KOPT-K1 (cell line): Measurements from ENCODE around the gene NUDCD2.
"Not testable (repeated sequence)": the region's sequence is repeated elsewhere in the genome, so short reads cannot be mapped to it uniquely, and the experiment has no call there.

Experiments used
- H3K27ac ChIP-seq: fragments of 200-600 bp; sonication (generic); 2 replicates; pipeline ENCODE4 v1.5.1; 2016; ENCODE audit warnings: antibody characterized with exemption, mild to moderate bottlenecking, low read depth, low read length; ENCODE audit not compliant: poor library complexity, severe bottlenecking
- H3K36me3 ChIP-seq: fragments of 200-600 bp; sonication (generic); 2 replicates; pipeline ENCODE4 v1.5.1; 2017; ENCODE audit warnings: antibody characterized with exemption, mild to moderate bottlenecking, low read length, moderate library complexity; ENCODE audit not compliant: insufficient read depth
- H3K9me3 ChIP-seq: fragments of 200-600 bp; sonication (generic); 2 replicates; pipeline ENCODE4 v1.5.1; 2017; ENCODE audit warnings: antibody characterized with exemption, low read length, mild to moderate bottlenecking; ENCODE audit not compliant: insufficient read depth, poor library complexity, severe bottlenecking

NUDCD2 gene

DNA sequence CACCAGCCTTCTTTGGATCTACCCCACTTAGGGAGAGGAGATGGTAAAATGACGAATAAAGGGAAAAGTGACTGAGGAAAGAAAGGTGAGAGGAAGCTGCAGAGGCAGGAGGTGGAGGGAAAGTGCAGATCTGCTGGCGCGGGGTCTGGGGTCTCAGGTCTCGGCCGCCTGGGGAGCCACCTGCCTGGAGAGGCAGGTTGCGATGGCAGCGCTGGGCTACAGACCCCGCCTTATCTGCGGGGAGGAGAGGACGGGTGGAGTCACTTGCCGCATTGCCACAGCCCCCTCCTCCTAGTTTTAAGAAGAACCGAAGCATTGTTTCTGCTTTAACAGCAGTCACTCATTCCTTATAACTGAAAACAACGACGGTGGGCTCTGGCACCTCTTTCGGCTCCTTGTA, 44.2 kb downstream of the NUDCD2 start:
- not testable (repeated sequence) for H3K36me3 ChIP-seq, H3K27ac ChIP-seq, H3K9me3 ChIP-seq

DNA sequence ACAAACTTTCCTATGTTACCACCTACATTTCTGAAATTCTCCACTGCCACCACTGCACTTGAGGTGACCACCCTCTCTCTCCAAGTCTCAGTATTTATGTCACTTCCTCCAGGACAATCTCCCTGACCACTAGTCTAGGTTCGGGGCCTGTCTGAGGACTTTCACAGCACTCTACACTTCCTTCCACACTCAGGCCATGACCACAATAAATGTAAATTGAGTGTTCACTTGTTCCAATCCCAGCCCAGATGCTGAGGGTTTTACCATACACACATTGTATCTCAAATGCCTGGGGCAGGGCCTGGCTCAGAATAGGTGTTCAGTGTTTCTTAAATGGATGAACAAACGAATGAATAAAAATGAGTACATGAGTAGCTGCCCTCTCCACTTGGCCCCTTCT, 49.4 kb downstream of the NUDCD2 start:
- no peaks in the 10 kb centered on the region for H3K9me3 ChIP-seq
- H3K36me3 ChIP-seq = no peaks in the 10 kb centered on the region
- H3K27ac ChIP-seq = no peak overlapping the region

DNA sequence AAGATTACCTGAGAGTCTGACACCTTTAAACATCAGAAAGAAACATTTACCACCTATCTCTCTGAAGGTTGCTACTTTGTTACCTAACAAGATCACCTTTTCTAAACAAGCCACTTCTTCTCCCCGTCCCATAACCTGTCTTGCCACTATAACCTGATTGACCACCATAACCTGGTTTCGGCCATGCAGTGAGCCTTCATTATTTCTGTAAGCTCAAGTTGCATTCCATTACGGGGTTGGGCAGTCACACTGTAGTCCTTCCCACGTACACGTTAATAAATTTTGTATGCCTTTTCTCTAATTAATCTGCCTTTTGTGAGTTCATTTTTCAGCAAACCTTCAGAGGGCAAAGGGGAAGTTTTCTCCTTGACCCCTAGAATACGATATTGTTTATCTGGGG, 50.5 kb downstream of the NUDCD2 start:
- no peak overlapping the region for H3K27ac ChIP-seq
- no peaks in the 10 kb centered on the region for H3K36me3 ChIP-seq
- H3K9me3 ChIP-seq = no peaks in the 10 kb centered on the region

DNA sequence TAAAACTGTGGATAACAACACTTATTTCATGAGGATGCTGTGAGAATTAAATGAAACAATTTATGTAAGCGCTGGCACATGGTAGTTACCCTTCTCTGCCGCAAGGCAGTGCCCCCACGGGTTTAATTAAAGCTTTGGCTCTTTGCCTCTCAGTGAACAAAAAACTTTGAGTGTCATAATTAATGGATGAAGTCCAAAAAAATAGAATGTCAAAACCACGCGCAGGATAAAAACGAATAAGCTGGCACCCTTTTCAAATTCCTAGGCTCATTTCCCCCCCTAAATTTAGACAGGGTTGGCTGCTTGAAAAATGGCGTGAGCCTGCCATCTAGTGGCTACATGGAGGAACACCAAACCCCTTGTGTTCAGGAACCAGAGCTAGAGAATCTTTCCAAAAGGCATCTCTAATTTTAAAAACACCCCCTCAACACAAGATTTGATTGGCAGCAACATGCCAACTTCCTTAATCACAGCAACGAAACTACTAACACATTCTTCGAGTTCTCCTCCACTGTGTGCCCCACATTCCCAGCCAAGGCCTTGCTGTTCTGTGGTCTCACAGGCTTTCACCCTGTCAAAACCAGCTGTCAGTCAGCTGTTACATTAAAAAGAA, 51.5 kb downstream of the NUDCD2 start:
- no peaks in the 10 kb centered on the region for H3K9me3 ChIP-seq
- H3K27ac ChIP-seq = no peak overlapping the region
- no peaks in the 10 kb centered on the region for H3K36me3 ChIP-seq

DNA sequence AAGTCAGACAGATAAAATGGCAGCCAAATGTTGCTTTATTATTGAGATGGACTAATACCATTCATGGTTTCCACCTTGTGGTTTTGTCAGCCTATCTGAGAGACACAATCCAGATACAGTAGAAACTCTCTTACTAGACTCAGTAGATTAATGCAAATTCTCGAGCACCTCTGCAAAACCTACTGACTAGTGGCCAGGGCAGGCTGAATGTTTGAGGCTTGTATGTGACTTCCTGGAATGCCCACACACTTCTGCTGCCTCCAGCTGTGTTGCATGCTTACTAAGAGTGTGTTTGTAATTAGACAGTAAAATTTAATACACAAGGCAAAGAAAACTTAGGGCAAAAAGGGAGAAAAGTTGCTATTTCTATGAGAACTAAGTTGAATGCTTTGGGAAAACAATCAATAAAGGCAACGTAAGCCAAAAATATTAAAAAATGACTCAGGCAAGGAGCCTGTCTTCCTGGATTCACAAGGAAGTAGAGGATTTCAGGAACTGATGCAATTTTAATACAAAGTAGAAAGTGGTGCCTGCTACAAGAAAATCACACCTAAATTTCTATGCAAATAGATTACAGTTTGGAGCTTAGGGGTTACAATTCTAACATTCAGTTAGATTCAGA, 52.8 kb downstream of the NUDCD2 start:
- no peaks in the 10 kb centered on the region for H3K36me3 ChIP-seq
- H3K9me3 ChIP-seq = no peaks in the 10 kb centered on the region
- no peak overlapping the region for H3K27ac ChIP-seq

DNA sequence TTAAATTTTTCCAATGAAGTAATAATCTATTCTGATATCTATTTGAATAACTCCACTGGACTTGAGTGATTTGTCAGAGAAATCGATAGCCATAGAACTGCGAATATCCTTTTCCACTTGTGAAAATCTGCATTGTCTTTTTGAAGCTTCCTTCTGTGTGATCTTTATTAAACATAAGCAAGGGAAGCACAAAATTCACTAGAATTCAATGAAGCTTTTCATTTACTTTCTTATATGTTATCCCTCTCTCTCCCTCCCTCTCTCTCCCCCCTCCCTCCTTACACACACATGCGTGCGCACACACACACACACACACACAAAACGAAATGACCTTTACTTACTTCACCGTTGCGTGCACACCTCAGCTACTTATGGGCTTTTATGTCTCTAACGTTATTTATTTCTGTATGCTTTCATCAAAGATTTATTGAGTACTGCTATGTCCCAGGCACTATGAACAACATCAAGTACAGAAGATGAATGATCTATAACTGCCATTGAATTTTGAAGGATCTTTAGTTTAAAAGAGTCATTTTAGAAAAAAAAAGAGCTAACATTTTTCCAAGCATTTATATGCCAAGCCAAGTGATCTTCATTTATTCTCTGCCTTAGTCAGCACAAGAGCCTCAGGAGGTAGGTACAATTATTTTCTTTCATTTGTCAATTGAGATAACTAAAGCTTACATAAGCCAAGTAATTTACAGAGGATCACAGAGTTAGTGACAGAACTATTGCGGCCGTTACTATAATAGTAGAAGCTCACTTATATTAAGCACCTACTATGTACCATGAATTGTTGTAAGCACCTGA, 55.3 kb downstream of the NUDCD2 start:
- H3K27ac ChIP-seq = no peak overlapping the region
- H3K36me3 ChIP-seq = no peaks in the 10 kb centered on the region
- H3K9me3 ChIP-seq = no peaks in the 10 kb centered on the region

DNA sequence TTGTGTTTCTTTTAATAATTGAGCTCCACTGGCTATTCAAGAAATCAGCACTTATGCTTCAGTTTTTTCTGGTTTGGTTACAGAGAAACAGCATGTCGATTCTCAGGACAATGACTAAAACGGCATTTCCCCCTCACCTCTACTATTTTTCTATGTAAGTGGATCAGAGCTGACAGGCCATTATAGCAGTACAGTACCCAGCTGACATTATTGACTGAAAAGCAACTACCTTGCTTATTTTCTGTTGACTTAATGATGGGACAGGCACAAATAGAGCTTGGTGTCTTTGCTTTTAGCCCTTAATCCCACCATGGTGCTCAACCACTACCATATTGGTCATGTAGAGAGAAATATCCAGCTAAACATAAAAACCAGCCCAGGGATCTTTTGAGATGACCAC, 57.9 kb downstream of the NUDCD2 start:
- Histone ChIP-seq H3K9me3 (no peaks in the 10 kb centered on the region), H3K36me3 (no peaks in the 10 kb centered on the region), H3K27ac (no peak overlapping the region)

DNA sequence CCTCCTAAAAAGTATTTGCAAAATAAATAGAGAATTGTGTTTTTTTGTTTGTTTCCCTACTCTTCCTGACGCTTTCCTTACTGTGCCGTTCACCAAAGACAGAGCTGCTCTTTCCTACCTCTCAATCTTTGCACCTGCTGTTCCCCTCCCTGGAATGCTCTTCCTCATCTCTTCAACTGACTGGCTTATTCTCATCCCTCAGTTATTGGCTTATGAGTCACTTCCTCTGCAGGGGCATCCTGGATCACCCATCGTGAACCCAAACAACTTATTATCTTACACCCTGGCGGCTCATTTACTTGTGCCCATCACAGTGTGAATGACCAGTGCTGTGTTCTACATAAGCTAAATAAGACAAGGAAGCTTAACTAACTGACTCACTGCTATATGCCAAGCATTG, 58.6 kb downstream of the NUDCD2 start:
- no peaks in the 10 kb centered on the region for H3K9me3 ChIP-seq
- H3K36me3 ChIP-seq = no peaks in the 10 kb centered on the region
- no peak overlapping the region for H3K27ac ChIP-seq

DNA sequence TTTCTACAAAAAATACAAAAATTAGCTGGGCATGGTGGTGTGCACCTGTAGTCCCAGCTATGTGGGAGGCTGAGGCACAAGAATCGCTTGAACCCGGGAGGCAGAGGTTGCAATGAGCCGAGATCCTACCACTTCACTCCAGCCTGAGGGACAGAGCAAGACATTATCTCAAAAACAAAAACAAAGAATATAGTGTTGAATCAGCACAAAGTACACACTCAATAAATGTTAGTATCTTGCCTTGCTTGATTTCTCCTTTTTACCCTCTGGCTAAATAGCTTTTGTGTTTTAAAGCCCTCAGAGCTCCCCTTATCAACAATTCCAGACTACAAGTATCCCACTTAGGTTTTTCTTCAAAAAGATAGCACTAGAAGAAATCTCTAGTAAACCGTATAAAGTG, 60.0 kb downstream of the NUDCD2 start:
- Histone ChIP-seq H3K9me3 (no peaks in the 10 kb centered on the region), H3K27ac (no peak overlapping the region), H3K36me3 (no peaks in the 10 kb centered on the region)

DNA sequence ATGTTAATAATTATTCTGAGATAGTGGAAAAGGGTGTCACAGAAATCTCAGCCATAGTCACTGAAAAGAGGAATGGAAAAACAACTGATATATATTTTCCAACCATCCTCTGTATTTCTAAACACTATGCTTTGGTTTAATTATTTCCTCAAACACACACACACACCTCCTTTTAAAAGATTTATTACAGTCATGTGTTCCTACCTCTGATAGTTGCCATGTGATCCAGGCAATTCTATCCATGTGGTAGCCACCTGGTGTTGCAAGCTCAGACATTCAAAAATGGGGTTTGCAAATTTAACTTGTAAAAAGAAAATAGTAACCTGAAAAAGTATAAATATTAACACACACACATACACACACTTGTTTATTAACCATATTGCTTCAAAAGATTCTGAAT, 62.5 kb downstream of the NUDCD2 start:
- Histone ChIP-seq H3K27ac (no peak overlapping the region), H3K9me3 (no peaks in the 10 kb centered on the region), H3K36me3 (no peaks in the 10 kb centered on the region)

DNA sequence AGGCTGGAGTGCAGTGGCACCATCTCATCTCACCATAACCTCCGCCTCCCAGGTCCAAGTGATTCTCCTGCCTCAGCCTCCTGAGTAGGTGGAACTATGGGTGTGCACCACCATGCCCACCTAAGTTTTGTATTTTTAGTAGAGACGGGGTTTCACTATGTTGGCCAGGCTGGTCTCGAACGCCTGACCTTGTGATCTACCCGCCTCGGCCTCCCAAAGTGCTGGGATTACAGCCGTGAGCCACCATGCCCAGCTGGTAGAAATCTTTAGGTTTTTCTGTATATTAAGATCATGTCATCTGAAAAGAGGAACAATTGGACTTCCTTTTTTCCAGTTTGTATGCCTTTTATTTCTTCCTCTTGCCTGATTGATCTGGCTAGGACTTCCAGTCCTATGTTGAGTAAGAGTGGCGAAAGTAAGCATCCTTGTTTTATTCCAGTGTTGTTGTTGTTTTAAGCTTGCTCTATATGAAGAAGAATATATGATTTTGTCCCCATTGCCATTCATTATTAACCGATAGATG, 63.0 kb downstream of the NUDCD2 start:
- H3K9me3 ChIP-seq, H3K36me3 ChIP-seq, H3K27ac ChIP-seq: not testable (repeated sequence)
